HFF-Myc (cell line): ENCODE measurements around the gene KCNMA1.

Experiments used
- DNase-seq: peaks from one replicate; pipeline ENCODE4 v3.0.0-alpha.2; 2011; ENCODE audit warnings: low read depth; ENCODE audit errors: extremely low read depth
- H3K4me3 ChIP-seq: replicated peaks from 2 replicates; pipeline ENCODE4 v1.5.1; 2011; ENCODE audit warnings: low read depth, mild to moderate bottlenecking, control low read depth, low read length
- CTCF ChIP-seq: IDR thresholded peaks from 2 replicates; pipeline ENCODE4 v1.5.1; 2012; ENCODE audit warnings: mild to moderate bottlenecking, low read depth, low read length, control low read depth; ENCODE audit errors: missing control alignments

KCNMA1 gene

GRCh38 chr10:77010430-77010829 lies 627.2 kb downstream of the KCNMA1 start:
- TF ChIP-seq CTCF, result no peak
- DNase-seq, result no peak
- H3K4me3 ChIP-seq, result no peak overlapping the region

GRCh38 chr10:77007834-77008233 lies 629.8 kb downstream of the KCNMA1 start:
- DNase-seq, result no peak
- no peak for TF ChIP-seq CTCF
- no peak overlapping the region for H3K4me3 ChIP-seq

- no peak for DNase-seq
- no peak for TF ChIP-seq CTCF
Measured at GRCh38 chr10:77006836-77007511, 630.6 kb downstream of the KCNMA1 start.

GRCh38 chr10:77005871-77006270 lies 631.7 kb downstream of the KCNMA1 start:
- DNase-seq, result no peak

More at GRCh38 chr10:77006836-77007511, 630.6 kb downstream of the KCNMA1 start:
- H3K4me3 ChIP-seq, result no peak overlapping the region

GRCh38 chr10:77004917-77005564 lies 632.6 kb downstream of the KCNMA1 start:
- DNase-seq, result peak; percentile 48
- H3K4me3 ChIP-seq, result no peak overlapping the region
- peak; percentile 82 for TF ChIP-seq CTCF

More at GRCh38 chr10:77005871-77006270, 631.7 kb downstream of the KCNMA1 start:
- TF ChIP-seq CTCF, result no peak
- H3K4me3 ChIP-seq, result no peak overlapping the region

GRCh38 chr10:77002872-77003271 lies 634.7 kb downstream of the KCNMA1 start:
- no peak for TF ChIP-seq CTCF
- no peak overlapping the region for H3K4me3 ChIP-seq
- DNase-seq, result no peak
